ENCODE measurements around the gene SLC44A3. TPM values are rescaled to one million over a fixed set of nuclear protein-coding genes. Genes with fewer than 3 reads are reported as not detected.

Gene SLC44A3
- total and polyA plus RNA-seq, 2 experiments from 2014 or later = 2.9 to 4.5 TPM

GRCh38 chr1:94942171-94943128, 122.3 kb downstream of the SLC44A3 start (continued):
- TF ChIP-seq ZNF114 (CRISPR knock-in tag; IDR thresholded peaks at IDR 0.05) (no peak), ETS1 (IDR thresholded peaks at IDR 0.05) (no peak), JUNB (IDR thresholded peaks at IDR 0.05; ENCODE audit: unreplicated experiment) (no peak), CREB1 (CRISPR knock-in tag; IDR thresholded peaks at IDR 0.05; ENCODE audit: low read depth) (no peak)

Other genes with a start within 250 kb of the SLC44A3 start
- gene CNN3, start 106.8 kb downstream of the SLC44A3 start, total RNA-seq (2014; rRNA removed; shearing (Covaris generic)) = 220 and 247 TPM in 2 replicates
- gene CNN3, start 106.8 kb downstream of the SLC44A3 start, polyA plus RNA-seq (2016; fragmentation: Nextera tagmentation; extraction: Ambion mirVana) = 270 and 312 TPM in 2 replicates

All from GM23338 (cell line).